Stimulated activated CD8-positive, alpha-beta memory T cell treated with anti-CD3 and anti-CD28 coated beads, Interleukin-2, amount 100 ng/mL, for 1 hour (primary cell): ENCODE measurements around the gene UNC5A.

Source experiments
- DNase-seq, 2 donors: peaks; one replicate each; pipeline ENCODE4 v3.0.0-alpha.2; 2020; ENCODE audit warnings: low read depth in 2 of 2

Gene UNC5A

GRCh38 chr5:176800024-176800423, 10.3 kb upstream of the UNC5A start:
- no peak for DNase-seq

- DNase-seq: no peak
These were observed 8.1 kb upstream of the UNC5A start for GRCh38 chr5:176802116-176802784.

DNA sequence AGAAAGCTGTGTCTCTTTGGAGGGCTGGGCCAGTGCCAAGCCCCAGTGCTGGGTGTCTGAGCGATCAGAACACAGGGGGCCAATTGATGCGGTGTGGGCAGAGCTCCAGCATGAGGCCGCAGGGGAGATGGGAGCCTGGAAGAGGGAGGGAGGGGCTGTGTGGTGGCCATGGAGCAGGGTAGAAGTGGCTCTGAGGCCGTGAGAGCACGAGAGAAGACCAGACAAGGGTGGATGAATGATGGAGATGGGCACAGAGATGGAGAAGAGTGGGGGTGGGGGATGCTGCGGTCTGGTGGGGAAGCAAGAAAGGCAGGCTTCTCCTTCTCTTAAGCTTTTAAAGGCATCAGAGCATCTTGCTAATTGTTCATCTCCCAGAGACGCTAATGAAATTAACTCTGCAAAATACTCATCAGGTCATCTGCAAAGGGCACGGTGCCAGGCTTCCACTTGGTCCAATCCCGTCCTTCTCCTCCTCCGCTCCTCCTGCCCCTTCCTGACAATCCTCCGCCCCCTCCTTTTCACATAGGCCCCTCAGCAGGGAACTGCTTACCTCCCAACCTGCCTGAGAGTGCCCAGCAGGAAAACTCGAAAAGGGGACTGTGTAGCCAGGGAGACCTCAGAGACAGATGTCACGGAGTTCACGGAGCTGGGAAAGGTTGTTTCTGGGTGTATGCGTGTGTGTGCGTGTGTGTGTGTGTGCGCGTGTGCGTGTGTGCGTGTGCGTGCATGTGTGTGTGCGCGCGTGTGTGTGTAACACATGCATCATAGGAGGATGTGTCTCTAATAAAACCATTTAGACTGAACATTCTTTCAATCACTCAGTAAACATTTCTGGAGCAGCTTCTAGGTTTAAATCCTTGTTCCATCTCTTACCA, 7.1 kb upstream of the UNC5A start:
- no peak for DNase-seq

DNA sequence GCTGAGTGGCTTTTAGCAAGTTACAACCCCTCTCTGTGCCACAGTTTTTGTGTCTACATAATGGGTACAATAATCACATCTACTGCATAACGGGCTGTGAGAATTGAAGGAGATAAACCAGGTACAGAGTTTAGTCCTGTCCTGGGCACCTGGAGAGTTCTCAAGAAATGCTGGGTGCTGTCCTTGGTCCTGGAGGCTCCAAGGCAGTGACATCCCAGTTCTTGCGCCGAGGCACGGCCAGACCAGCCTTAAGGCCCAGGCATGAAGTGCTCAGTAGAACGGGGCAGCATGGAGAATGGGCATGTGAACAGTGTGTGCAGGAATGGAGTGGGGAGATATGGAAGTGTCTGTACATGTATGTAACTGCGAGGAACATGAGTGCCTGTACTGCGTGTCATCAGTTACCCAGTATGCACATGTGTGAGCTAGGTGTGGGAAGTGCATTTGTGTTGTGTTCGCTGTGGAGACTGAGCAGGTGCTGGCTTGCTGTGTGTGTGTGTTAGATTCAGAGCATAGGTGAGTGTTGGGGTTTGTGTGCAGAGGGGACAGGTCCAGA, 6.3 kb upstream of the UNC5A start:
- no peak for DNase-seq

DNA sequence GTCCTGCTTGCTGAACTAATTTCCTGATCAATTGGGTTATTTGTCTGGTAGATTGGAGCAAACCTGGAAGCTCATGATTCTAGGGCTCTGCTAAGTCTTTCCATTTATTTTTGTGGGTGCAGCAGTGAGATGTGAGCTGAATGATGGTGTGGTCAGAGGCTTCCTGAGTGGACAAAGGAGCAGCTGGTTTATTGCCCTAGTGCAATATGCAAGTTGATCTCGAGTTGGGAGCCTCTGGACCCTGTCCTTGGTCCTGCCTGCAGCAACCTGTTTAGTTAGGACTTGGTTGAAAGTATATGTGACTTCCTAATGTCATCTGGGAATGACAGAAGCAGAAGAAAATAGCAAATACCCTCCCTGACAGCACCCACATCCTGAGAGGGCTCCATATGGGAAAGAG, 4.2 kb upstream of the UNC5A start:
- no peak for DNase-seq

GRCh38 chr5:176809544-176810080, 747 bp upstream of the UNC5A start:
- no peak for DNase-seq

DNA sequence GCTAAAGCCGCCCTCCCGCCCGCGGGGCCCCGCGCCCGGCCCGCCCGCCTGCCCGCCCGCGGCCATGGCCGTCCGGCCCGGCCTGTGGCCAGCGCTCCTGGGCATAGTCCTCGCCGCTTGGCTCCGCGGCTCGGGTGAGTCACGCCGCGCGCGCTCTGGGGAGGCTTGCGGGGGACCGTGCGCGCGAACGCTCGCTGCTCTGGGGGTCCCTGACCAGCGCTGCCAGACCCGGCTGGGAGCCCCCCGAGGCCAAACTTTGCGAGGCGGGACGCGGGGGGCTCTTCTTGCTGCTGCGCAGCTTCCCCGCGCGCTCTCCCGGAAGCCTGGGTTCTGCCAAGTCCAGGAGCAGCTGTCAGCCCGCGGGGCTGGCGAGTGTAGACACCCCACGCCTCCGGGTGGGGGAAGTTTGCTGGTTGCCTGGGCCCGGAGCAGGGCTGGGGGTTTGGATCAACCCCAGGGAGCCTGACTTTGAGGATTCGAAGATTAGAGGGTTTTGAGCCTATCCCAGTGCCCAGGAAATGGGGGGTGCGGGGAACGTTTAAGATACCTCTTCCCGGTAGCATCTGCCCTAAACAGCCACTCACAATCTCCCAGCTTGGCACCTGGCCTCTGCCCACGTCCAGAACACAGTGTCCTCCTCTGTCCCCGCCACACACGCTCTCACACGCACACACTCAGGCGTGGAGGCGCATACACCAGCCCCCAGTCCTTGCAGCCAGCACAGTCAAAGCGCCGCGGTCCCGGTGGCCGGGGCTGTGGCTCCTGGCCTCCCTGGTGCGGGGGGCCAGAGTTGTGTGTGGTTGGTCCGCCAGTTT, 535 bp downstream of the UNC5A start:
- no peak for DNase-seq

DNA sequence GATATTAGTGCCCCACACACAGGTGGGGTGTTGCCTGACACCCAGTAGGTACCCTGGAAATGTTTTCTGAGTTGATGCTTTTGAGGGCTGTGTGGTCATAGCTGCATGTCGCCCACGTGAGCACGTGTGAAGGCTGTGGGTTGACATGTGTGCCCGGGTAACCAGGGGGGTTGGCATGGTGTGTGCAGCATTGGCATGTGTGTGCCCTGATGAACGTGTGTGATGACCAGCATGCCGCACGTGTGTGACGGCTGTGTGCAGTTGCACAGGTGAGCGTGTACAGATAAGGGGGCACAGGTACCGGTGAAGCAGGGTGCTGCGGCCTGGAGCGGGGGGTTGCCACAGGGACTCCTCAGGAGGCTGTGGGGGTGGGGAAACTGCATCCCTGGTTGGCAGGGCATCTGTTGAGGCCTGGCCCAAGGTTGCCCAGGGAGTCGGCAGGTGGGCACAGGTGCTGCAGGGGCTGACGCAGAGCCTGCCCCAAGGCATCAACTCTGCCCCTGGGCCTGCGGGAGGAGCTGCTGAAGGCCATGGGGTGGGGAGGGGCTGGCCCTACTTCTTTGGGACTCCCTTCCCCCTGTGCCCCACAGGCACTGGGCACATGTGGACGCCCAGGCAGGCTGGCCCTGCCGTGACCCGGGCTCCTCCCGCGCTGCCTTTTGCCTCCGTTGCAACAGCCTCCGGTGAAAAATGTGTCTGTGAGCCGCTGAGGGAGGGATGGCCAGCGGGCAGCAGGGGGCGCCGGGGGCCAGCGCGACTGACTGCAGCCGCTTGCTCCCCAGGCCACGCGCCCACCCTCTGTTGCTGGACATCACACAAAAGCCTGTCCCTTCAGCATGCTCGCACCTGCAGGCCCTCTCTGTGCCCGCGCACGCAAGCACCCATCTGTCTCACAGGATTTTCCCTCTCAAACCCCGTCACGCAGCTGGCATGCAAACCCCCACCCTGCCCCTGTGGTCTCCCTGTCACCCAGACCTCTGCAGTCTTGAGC, 2.2 kb downstream of the UNC5A start:
- DNase-seq: no peak

DNA sequence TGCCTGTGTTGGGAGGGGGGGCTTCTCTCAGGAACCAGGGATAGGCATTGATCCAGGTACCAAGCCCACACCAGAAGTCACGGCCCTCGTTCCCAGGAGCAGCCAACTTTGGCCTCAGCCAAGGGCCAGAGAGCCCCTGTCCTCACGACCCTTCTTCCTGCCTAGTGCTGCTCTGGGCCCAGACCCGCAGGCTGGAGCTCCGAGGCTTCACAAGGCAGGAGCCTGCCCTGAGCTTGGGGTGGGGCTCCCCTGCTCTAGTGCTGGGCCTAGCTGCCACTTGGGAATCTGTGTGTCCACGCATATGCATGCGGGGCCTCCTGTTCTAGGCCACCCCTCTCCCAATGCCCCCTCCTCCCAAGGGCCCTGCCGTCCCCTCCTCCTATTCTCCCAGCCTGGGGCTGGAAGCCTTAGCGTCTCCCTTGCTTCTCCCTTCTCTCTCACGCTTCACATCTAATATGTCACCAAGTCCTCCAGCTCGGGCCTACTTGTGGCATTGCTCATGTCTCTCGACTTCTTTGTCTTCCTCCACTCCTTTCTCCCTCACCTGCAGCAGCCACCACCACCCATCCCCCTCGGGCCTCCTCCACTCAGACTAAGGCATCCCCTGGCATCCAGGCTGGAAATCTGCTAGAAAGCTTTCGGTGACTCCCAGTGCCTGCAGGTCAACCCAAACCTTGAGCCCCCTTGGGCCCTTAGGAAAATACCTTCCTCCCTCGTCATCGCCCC, 3.4 kb downstream of the UNC5A start:
- no peak for DNase-seq

- DNase-seq: no peak
These were observed 3.9 kb downstream of the UNC5A start for GRCh38 chr5:176814313-176814685.

GRCh38 chr5:176814836-176815438, 4.6 kb downstream of the UNC5A start:
- no peak for DNase-seq

DNA sequence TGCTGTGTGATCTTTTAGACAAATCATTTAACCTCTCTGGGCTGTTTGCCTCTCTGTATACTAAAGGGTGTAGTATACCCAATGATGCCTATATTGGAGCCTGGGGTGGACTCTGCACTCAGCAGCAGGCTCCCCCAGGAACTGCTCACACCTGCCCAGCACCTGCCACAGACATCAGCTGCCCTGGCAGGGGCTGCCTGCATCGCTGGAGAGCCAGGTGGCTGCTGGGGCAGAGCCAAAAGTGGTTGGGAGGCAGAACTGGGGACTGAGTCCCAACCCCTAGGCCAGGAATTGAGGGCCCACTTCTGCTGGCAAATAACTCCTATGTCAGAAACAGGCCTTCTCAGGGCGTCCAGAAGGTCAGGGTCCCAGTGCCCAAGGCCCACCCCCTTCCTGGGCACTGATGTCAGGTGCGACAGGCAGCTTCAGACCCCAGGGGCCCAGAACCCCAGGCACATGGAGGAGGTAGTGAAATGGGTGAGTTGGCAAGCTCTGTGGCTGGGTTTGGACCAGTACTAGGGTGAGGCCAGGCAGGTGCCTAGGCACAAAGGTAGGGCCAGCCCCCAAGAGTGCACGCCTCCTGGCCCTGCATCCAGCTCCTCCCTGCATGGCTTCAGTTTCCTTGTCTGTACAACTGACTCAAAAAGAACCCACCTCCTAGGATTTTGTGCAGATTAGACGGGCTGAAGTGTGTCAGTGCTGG, 5.8 kb downstream of the UNC5A start:
- DNase-seq: no peak

DNA sequence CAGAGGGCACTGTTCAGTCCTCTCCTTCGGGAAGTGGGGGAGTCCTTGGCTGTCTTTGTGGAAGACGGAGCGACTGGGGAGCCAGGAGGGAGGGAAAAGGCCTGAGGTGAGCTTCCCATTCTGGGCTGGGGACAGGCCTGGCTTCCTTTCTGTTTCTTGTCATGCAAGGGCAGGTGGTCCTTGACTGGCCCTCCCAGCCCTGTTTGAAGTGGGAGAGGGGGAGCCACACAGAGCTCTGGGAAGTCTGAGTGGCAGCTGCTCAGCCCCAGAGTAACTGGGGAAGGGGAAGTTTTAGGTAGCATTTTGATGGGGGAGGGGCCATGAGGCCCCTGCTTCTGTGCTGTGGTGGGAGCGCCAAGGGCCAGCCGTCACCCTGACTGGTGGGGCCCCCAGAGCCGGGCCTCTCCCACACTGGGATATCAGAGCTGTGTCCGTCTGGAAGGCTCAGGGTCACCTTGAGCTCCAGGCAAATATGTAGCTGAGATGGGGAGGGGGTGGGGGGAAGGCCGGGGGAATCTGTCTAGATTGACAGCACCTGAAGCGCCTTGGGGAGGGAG, 6.5 kb downstream of the UNC5A start:
- no peak for DNase-seq

GRCh38 chr5:176817369-176817840, 7.0 kb downstream of the UNC5A start:
- no peak for DNase-seq

- no peak for DNase-seq
These were observed 7.5 kb downstream of the UNC5A start for GRCh38 chr5:176817841-176818377.

DNA sequence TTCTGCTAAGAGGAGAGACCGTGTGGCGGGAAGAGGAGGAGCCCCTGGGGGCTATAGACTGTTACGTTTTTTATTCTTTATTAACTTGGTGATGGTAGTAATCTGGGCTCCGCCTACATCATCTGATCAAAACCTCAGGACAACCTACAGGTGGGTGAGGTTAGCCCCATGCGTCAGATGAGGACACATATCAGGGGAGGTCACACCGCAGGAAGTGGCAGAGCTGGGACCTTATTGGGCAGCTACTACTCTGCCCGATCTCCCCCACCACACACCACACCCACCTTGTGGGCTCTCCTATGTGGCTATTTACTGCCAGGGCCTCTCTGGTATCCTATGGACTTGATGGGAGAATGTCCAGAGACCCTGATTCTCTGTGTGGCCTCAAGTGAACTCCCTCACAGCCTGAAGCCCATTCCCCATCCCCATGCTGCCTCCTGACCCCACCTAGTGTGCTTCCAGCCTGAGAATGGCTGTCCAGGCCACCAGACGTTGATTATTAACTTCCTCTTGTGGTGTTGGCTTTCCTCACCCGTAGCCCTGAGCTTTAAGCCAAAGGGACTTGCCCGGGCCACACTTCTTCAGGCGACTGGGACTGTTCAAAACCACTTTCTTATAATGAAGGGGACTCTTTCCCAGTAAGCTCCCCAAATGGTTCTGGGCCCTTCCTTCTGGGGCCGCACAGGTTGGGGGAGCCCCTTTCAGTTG, 8.2 kb downstream of the UNC5A start:
- no peak for DNase-seq

DNA sequence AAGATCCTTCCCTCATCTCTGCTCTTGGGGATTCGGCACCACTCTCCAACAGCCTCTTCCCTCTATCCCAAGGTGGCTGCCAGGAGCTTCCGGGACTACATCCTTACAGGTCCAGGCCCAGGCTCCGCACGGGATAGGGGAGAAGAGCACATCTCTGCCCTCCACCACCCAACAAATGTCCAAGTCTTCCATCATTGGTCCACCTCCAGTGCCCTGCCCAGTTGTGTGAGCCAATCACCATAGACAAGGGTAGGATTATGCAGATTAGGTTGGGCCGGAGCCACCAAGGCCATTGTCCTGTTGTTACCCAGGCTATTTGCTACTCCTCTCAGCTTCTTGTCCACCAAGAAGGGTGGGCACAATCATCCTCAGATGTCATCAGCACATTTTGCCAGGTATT, 9.1 kb downstream of the UNC5A start:
- DNase-seq: no peak

DNA sequence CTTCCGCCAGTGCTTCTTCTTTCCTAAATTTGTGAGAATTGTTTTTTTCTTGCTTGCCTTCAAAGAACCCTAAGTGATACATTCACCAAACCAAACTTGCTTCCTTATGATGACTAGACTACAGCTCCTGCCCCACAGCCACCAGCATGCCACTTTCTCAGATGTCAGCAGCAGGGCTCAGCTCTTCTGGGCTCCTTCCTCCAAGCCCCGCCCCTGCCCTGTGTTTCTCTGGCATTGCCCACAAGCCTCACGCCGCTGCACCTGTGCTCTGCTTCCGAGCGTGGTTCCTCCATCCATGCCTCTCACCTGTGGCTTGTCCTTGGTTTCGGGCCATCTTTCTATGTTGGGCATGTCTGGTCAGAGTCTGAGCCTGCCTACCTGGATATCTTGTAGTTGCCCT, 10.6 kb downstream of the UNC5A start:
- DNase-seq: no peak
